ENCODE data around the gene UBA3.

The UBA3 gene

DNA sequence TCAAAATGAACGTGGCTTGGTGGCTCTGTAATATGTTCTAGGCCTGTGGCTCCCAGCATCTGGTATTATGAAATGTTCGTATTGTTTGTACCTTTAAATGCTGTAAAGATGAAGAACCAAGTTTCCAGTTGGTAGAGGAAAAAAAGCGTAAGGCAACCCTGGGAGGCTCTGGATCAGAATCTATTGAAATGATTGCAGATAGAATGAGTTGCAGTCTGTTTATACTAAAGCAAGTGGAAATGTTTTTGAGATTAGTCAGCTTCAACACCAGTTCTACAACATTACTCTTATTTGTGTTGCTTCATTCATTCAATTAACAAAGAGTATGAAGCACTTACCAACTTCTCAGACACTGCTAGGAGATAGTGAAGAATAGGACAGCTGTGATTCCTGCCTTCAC lies 9.9 kb upstream of the UBA3 start:
- Histone ChIP-seq H3K4me3 (ENCODE audit: low read depth, low read length, poor library complexity, severe bottlenecking) (no peak overlapping the region), H3K27me3 (ENCODE audit: insufficient read depth, low read length) (no peaks in the 10 kb centered on the region), H3K79me2 (ENCODE audit: insufficient read depth, low read length) (no peaks in the 10 kb centered on the region), H4K20me1 (ENCODE audit: insufficient read depth, low read length) (no peaks in the 10 kb centered on the region), H3K27ac (ENCODE audit: low read depth, low read length, poor library complexity, severe bottlenecking) (no peak overlapping the region), H3K9ac (ENCODE audit: low read length) (no peak overlapping the region), H3K9me2 (ENCODE audit: low read depth, low read length) (no peaks in the 10 kb centered on the region), H3K9me3 (ENCODE audit: low read length) (no peaks in the 10 kb centered on the region), H3K4me2 (ENCODE audit: low read length) (no peak overlapping the region), H3K4me1 (ENCODE audit: insufficient read depth, low read length, severe bottlenecking) (peaks cover 55% of the 10 kb centered on the region), H3F3A (ENCODE audit: insufficient read depth, low read length) (no peaks in the 10 kb centered on the region), H2AFZ (ENCODE audit: low read length) (no peak overlapping the region), H3K36me3 (ENCODE audit: insufficient read depth, low read length) (no peaks in the 10 kb centered on the region)
- TF ChIP-seq EZH2 (IDR thresholded peaks at IDR 0.05; ENCODE audit: borderline replicate concordance, low read length): no peak
- TF ChIP-seq, protein P1, sequence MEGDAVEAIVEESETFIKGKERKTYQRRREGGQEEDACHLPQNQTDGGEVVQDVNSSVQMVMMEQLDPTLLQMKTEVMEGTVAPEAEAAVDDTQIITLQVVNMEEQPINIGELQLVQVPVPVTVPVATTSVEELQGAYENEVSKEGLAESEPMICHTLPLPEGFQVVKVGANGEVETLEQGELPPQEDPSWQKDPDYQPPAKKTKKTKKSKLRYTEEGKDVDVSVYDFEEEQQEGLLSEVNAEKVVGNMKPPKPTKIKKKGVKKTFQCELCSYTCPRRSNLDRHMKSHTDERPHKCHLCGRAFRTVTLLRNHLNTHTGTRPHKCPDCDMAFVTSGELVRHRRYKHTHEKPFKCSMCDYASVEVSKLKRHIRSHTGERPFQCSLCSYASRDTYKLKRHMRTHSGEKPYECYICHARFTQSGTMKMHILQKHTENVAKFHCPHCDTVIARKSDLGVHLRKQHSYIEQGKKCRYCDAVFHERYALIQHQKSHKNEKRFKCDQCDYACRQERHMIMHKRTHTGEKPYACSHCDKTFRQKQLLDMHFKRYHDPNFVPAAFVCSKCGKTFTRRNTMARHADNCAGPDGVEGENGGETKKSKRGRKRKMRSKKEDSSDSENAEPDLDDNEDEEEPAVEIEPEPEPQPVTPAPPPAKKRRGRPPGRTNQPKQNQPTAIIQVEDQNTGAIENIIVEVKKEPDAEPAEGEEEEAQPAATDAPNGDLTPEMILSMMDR (IDR thresholded peaks at IDR 0.05; ENCODE audit: low read length): no peak

DNA sequence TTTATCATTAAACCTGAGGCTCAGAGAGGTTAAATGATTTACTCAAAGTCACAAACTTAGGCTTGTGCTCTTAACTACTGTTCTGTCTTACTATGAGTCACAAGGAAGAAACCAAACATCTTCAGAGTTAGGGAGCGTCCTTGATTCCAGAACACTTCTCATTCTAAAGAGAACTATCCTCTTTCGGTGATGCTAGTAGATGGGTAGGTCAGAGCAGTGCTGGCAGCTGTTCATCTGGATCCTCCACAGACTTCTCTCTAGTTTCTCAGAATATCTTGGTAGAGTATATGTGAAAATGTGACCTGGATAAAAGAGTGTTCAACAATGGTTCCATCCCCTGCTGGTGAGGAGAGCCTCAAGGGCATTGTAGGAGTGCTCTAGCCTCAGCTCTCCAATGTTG lies 7.9 kb upstream of the UBA3 start:
- Histone ChIP-seq H3K4me3 (ENCODE audit: low read depth, low read length, poor library complexity, severe bottlenecking) (no peak overlapping the region), H3K4me2 (ENCODE audit: low read length) (no peak overlapping the region), H3K27me3 (ENCODE audit: insufficient read depth, low read length) (no peaks in the 10 kb centered on the region), H3K36me3 (ENCODE audit: insufficient read depth, low read length) (no peaks in the 10 kb centered on the region), H2AFZ (ENCODE audit: low read length) (no peak overlapping the region), H4K20me1 (ENCODE audit: insufficient read depth, low read length) (no peaks in the 10 kb centered on the region), H3F3A (ENCODE audit: insufficient read depth, low read length) (0 out of 2 replicates have a peak, but pooled peaks cover 8% of the 10 kb centered on the region), H3K79me2 (ENCODE audit: insufficient read depth, low read length) (no peaks in the 10 kb centered on the region), H3K9me2 (ENCODE audit: low read depth, low read length) (no peaks in the 10 kb centered on the region), H3K4me1 (ENCODE audit: insufficient read depth, low read length, severe bottlenecking) (peaks cover 71% of the 10 kb centered on the region), H3K27ac (ENCODE audit: low read depth, low read length, poor library complexity, severe bottlenecking) (no peak overlapping the region), H3K9me3 (ENCODE audit: low read length) (no peaks in the 10 kb centered on the region), H3K9ac (ENCODE audit: low read length) (no peak overlapping the region)
- TF ChIP-seq EZH2 (IDR thresholded peaks at IDR 0.05; ENCODE audit: borderline replicate concordance, low read length): no peak
- TF ChIP-seq, protein P1 (IDR thresholded peaks at IDR 0.05; ENCODE audit: low read length): no peak

DNA sequence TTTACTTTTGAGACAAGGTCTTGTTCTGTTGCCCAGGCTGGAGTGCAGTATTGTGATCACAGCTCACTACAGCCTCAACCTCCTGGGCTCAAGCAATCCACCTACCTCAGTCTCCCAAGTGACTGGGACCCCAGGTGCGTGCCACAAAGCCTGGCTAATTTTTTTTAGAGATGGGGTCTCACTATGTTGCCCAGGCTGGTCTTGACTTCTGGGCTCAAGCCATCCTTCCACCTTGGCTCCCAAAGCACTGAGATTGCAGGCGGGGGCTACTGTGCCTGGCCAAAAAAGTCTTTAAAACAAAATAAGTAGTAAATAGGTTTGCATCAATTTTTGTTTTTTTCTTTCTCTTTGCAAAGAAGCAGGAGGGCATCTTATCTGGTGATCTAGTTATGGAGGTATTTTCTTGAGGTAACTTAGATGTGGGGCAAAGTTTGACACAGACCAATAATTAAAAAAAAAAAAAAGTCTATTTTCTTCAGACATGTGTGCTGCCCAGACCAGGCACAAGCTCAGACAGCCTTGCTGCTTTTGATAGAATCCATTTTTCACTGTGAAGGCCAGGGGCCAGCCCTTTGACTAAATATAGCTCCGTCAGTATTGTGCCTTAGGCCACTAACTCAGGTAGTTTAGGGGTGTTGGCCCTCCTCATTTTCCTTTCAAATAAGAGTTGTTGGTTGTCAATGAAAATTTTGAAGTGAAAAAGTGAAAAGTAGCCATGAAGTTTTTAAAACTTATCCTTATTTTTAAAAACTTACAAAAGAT lies 7.0 kb upstream of the UBA3 start:
- no peak for TF ChIP-seq EZH2 (IDR thresholded peaks at IDR 0.05; ENCODE audit: borderline replicate concordance, low read length)
- TF ChIP-seq, protein P1 (IDR thresholded peaks at IDR 0.05; ENCODE audit: low read length): no peak
- Histone ChIP-seq H2AFZ (ENCODE audit: low read length) (no peak overlapping the region), H3K9me2 (ENCODE audit: low read depth, low read length) (no peaks in the 10 kb centered on the region), H3K27ac (ENCODE audit: low read depth, low read length, poor library complexity, severe bottlenecking) (no peak overlapping the region), H3K36me3 (ENCODE audit: insufficient read depth, low read length) (no peaks in the 10 kb centered on the region), H4K20me1 (ENCODE audit: insufficient read depth, low read length) (no peaks in the 10 kb centered on the region), H3K4me1 (ENCODE audit: insufficient read depth, low read length, severe bottlenecking) (peaks cover 74% of the 10 kb centered on the region), H3F3A (ENCODE audit: insufficient read depth, low read length) (0 out of 2 replicates have a peak, but pooled peaks cover 8% of the 10 kb centered on the region), H3K9ac (ENCODE audit: low read length) (no peak overlapping the region), H3K4me3 (ENCODE audit: low read depth, low read length, poor library complexity, severe bottlenecking) (no peak overlapping the region), H3K79me2 (ENCODE audit: insufficient read depth, low read length) (no peaks in the 10 kb centered on the region), H3K27me3 (ENCODE audit: insufficient read depth, low read length) (no peaks in the 10 kb centered on the region), H3K9me3 (ENCODE audit: low read length) (no peaks in the 10 kb centered on the region), H3K4me2 (ENCODE audit: low read length) (no peak overlapping the region; the same call in 1 of the 2 replicates)

Measured in OCI-LY1 (cell line).